Loucy (cell line): ENCODE results near the gene KCNAB3.

Experiments
- H2AFZ ChIP-seq: fragments of 200-600 bp; sonication (generic); 2 replicates; pipeline ENCODE4 v1.6.0; 2016; ENCODE audit warnings: antibody characterized with exemption, mild to moderate bottlenecking, low read length, moderate library complexity
- H3F3A ChIP-seq: fragments of 200-600 bp; 2 replicates; pipeline ENCODE4 v1.6.0; 2016; ENCODE audit warnings: antibody characterized with exemption, low read depth, mild to moderate bottlenecking
- H3K27me3 ChIP-seq: fragments of 200-600 bp; sonication (generic); 2 replicates; pipeline ENCODE4 v1.6.1; 2014; ENCODE audit warnings: low read length, mild to moderate bottlenecking; ENCODE audit not compliant: insufficient read depth, poor library complexity, severe bottlenecking
- H3K36me3 ChIP-seq: fragments of 200-600 bp; sonication (generic); 2 replicates; pipeline ENCODE4 v1.6.1; 2016; ENCODE audit warnings: low read length; ENCODE audit not compliant: insufficient read depth
- H3K4me1 ChIP-seq: fragments of 200-600 bp; sonication (generic); 2 replicates; pipeline ENCODE4 v1.5.1; 2014; ENCODE audit warnings: low read length, mild to moderate bottlenecking; ENCODE audit not compliant: insufficient read depth, poor library complexity, severe bottlenecking
- H3K4me2 ChIP-seq: fragments of 200-600 bp; sonication (generic); 2 replicates; pipeline ENCODE4 v1.6.0; 2014; ENCODE audit warnings: antibody characterized with exemption, low read length, low read depth, mild to moderate bottlenecking; ENCODE audit not compliant: poor library complexity, severe bottlenecking
- H3K4me3 ChIP-seq: fragments of 200-600 bp; sonication (generic); 2 replicates; pipeline ENCODE4 v1.5.1; 2014; ENCODE audit warnings: low read length, mild to moderate bottlenecking, mixed read lengths; ENCODE audit not compliant: poor library complexity, severe bottlenecking
- H3K79me2 ChIP-seq: fragments of 200-600 bp; sonication (generic); 2 replicates; pipeline ENCODE4 v1.6.1; 2014; ENCODE audit warnings: low read length; ENCODE audit not compliant: insufficient read depth
- H3K9ac ChIP-seq: fragments of 200-600 bp; sonication (generic); 2 replicates; pipeline ENCODE4 v1.6.0; 2014; ENCODE audit warnings: mild to moderate bottlenecking, low read depth, low read length, moderate library complexity; ENCODE audit not compliant: poor library complexity, severe bottlenecking
- H3K9me2 ChIP-seq: fragments of 200-600 bp; sonication (generic); replicated peaks from 2 replicates; pipeline ENCODE4 v1.6.1; 2016; ENCODE audit warnings: low read depth, low read length, mixed read lengths
- H3K9me3 ChIP-seq: fragments of 200-600 bp; sonication (generic); 2 replicates; pipeline ENCODE4 v1.6.1; 2014; ENCODE audit warnings: mild to moderate bottlenecking, antibody characterized with exemption, low read length, low read depth; ENCODE audit not compliant: insufficient read depth
- H4K20me1 ChIP-seq: fragments of 200-600 bp; sonication (generic); 2 replicates; pipeline ENCODE4 v1.6.0; 2014; ENCODE audit warnings: antibody characterized with exemption, low read length, mild to moderate bottlenecking; ENCODE audit not compliant: insufficient read depth, poor library complexity, severe bottlenecking
- CTCF ChIP-seq: fragments of 200-600 bp; sonication (generic); conservative IDR thresholded peaks from 2 replicates; pipeline ENCODE4 v1.5.1; 2014; ENCODE audit warnings: mild to moderate bottlenecking, antibody characterized with exemption, low read length
- EZH2phosphoT487 ChIP-seq: fragments of 200-600 bp; IDR thresholded peaks from 2 replicates; pipeline ENCODE4 v1.6.1; 2018; ENCODE audit warnings: antibody characterized with exemption, mild to moderate bottlenecking, moderate library complexity, borderline replicate concordance

Gene KCNAB3

DNA sequence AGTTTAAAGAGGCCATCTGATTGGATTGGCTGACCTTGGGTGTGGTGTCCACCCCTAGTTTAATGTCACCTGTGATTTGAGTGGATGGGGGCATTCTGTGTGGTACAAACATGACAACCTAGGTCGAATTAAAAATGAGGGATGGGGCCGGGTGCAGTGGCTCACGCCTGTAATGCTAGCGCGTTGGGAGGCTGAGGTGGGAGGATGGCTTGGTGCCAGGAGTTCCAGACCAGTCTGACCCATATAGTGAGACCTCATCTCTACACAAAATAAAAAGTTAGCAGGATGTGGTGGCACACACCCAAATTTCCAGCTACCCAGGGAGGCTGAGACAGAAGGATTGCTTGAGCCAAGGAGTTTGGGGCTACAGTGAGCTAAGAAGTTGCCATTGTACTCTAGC, 16.8 kb upstream of the KCNAB3 start:
- Histone ChIP-seq H3F3A (no peaks in the 10 kb centered on the region), H3K4me2 (no peak overlapping the region), H4K20me1 (no peaks in the 10 kb centered on the region), H3K4me3 (no peak overlapping the region), H3K9ac (no peak overlapping the region), H3K79me2 (no peaks in the 10 kb centered on the region), H2AFZ (no peak overlapping the region), H3K27me3 (no peaks in the 10 kb centered on the region), H3K9me2 (no peaks in the 10 kb centered on the region), H3K36me3 (peaks cover 64% of the 10 kb centered on the region; the same call in 1 of the 2 replicates), H3K4me1 (no peaks in the 10 kb centered on the region), H3K9me3 (no peaks in the 10 kb centered on the region)
- TF ChIP-seq EZH2phosphoT487 (no peak), CTCF (no peak)

DNA sequence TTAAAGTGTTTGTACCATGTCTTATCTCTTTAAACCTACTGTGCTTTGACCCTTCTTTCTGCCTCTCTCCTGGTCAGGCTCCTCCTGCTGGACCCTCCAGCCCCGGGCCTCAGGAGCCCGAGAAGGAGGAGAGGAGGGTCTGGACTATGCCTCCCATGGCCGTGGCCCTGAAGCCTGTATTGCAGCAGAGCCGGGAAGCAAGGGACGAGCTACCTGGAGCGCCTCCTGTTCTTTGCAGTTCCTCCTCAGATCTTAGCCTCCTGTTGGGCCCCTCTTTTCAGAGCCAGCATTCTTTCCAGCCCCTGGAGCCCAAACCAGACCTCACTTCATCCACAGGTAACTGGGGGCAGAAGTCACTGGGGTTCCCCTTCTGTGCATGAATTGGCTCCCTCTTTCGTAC, 16.0 kb upstream of the KCNAB3 start:
- Histone ChIP-seq H3K4me2 (no peak overlapping the region), H3F3A (no peaks in the 10 kb centered on the region), H3K36me3 (peaks cover 69% of the 10 kb centered on the region; the same call in 1 of the 2 replicates), H3K4me1 (no peaks in the 10 kb centered on the region), H4K20me1 (no peaks in the 10 kb centered on the region), H3K9me3 (no peaks in the 10 kb centered on the region), H2AFZ (no peak overlapping the region), H3K4me3 (no peak overlapping the region), H3K27me3 (no peaks in the 10 kb centered on the region), H3K9me2 (no peaks in the 10 kb centered on the region), H3K9ac (no peak overlapping the region), H3K79me2 (no peaks in the 10 kb centered on the region)
- no peak for TF ChIP-seq CTCF
- TF ChIP-seq EZH2phosphoT487, result no peak

DNA sequence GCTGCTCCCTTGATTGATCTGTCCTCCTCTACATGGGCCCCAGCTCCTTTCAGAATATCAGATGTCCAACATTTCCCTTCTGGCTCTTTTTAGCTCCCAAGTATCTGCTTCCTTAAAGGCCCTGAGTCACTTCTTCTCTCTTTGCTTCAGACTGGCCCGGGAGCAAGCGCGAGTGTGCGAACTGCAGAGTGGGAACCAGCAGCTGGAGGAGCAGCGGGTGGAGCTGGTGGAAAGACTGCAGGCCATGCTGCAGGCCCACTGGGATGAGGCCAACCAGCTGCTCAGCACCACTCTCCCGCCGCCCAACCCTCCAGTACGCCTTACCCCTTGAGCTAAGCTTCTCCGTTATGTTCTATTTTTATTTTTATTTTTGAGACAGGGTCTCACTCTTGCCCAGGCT, 14.7 kb upstream of the KCNAB3 start:
- H4K20me1 ChIP-seq, result no peaks in the 10 kb centered on the region
- no peak overlapping the region for H3K4me2 ChIP-seq
- H2AFZ ChIP-seq, result no peak overlapping the region
- H3K36me3 ChIP-seq, result peaks cover 77% of the 10 kb centered on the region; the same call in 1 of the 2 replicates
- no peaks in the 10 kb centered on the region for H3K79me2 ChIP-seq
- H3F3A ChIP-seq, result no peaks in the 10 kb centered on the region
- H3K4me1 ChIP-seq, result peaks cover 3% of the 10 kb centered on the region
- H3K27me3 ChIP-seq, result no peaks in the 10 kb centered on the region
- H3K9me3 ChIP-seq, result no peaks in the 10 kb centered on the region
- TF ChIP-seq EZH2phosphoT487 (no peak), CTCF (no peak)
- no peak overlapping the region for H3K4me3 ChIP-seq
- H3K9me2 ChIP-seq, result no peaks in the 10 kb centered on the region
- H3K9ac ChIP-seq, result no peak overlapping the region
